ENCODE measurements around the gene ANTXR1.
"Not testable (repeated sequence)": the region's sequence is repeated elsewhere in the genome, so short reads cannot be mapped to it uniquely, and the experiment has no call there.

Gene ANTXR1

GRCh38 chr2:69242651-69243051 is 229.7 kb downstream of the ANTXR1 start:
- peaks cover 0 to 8% (median 7%) of the 10 kb centered on the region in 10 experiments; a peak in 12 of 20 replicates for H3K4me1 ChIP-seq
- no peak for TF ChIP-seq Cebpa-rat (IDR thresholded peaks at IDR 0.05)
- H3K4me2 ChIP-seq, result no peak overlapping the region
- no peak overlapping the region for H3K27ac ChIP-seq
- H3K27me3 ChIP-seq, result no peaks in the 10 kb centered on the region
- H3K9me3 ChIP-seq (replicated peaks in 1 of 11), result no peaks in the 10 kb centered on the region
- H3K9ac ChIP-seq, result no peak overlapping the region
- no peaks in the 10 kb centered on the region for H3K36me3 ChIP-seq
- no peak overlapping the region for H3K4me3 ChIP-seq
- H4K20me1 ChIP-seq, result no peaks in the 10 kb centered on the region

GRCh38 chr2:69243652-69244051 is 230.7 kb downstream of the ANTXR1 start:
- Histone ChIP-seq H3K36me3 (no peaks in the 10 kb centered on the region), H3K4me3 (no peak overlapping the region), H4K20me1 (no peaks in the 10 kb centered on the region), H3K9ac (no peak overlapping the region), H3K27ac (no peak overlapping the region), H3K4me1 (peaks cover 0 to 8% (median 7%) of the 10 kb centered on the region in 10 experiments; a peak in 12 of 20 replicates), H3K27me3 (no peaks in the 10 kb centered on the region), H3K9me3 (replicated peaks in 1 of 11) (no peaks in the 10 kb centered on the region), H3K4me2 (no peak overlapping the region)
- TF ChIP-seq Cebpa-rat (IDR thresholded peaks at IDR 0.05), result no peak

- Histone ChIP-seq H3K9me3 (replicated peaks in 1 of 11) (no peaks in the 10 kb centered on the region), H3K27ac (no peak overlapping the region), H3K9ac (no peak overlapping the region), H3K27me3 (no peaks in the 10 kb centered on the region), H4K20me1 (no peaks in the 10 kb centered on the region), H3K4me2 (peak overlapping the region in 5 of 11 experiments; percentile 27 to 41 (median 33); a peak in 9 of 22 replicates), H3K36me3 (no peaks in the 10 kb centered on the region), H3K4me1 (peaks cover 0 to 8% (median 7%) of the 10 kb centered on the region in 10 experiments; a peak in 12 of 20 replicates), H3K4me3 (no peak overlapping the region)
- TF ChIP-seq Cebpa-rat (IDR thresholded peaks at IDR 0.05), result no peak
Observed at GRCh38 chr2:69244882-69245281, 231.9 kb downstream of the ANTXR1 start.

DNA sequence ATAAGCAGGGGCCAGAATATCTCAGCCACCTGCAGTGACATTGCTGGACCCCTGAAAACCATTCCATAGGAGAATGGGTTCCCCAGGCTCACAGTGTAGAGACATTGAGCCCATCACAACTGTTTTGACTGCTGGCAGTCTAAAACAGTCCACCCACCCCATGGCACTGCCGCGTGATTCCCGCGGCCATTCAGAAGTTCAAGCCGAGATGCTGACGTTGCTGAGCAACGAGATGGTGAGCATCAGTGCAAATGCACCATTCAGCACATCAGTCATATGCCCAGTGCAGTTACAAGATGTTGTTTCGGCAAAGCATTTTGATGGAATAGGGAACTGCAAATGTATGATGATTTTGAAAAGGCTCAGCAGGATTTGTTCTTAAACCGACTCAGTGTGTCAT is 234.6 kb downstream of the ANTXR1 start:
- Histone ChIP-seq H3K27ac (no peak overlapping the region), H4K20me1 (no peaks in the 10 kb centered on the region), H3K4me2 (no peak overlapping the region), H3K4me1 (peaks cover 0 to 8% (median 7%) of the 10 kb centered on the region in 10 experiments; a peak in 12 of 20 replicates), H3K36me3 (no peaks in the 10 kb centered on the region), H3K4me3 (no peak overlapping the region), H3K9ac (no peak overlapping the region), H3K9me3 (replicated peaks in 1 of 11) (no peaks in the 10 kb centered on the region), H3K27me3 (no peaks in the 10 kb centered on the region)
- TF ChIP-seq Cebpa-rat (IDR thresholded peaks at IDR 0.05), result no peak

DNA sequence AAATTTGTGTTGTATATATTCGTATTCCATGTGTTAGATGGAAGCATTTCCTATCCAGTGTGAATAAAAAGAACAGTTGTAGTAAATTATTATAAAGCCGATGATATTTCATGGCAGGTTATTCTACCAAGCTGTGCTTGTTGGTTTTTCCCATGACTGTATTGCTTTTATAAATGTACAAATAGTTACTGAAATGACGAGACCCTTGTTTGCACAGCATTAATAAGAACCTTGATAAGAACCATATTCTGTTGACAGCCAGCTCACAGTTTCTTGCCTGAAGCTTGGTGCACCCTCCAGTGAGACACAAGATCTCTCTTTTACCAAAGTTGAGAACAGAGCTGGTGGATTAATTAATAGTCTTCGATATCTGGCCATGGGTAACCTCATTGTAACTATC is 235.3 kb downstream of the ANTXR1 start:
- TF ChIP-seq Cebpa-rat (IDR thresholded peaks at IDR 0.05), result no peak
- Histone ChIP-seq H3K27ac (no peak overlapping the region), H3K4me1 (peaks cover 0 to 8% (median 7%) of the 10 kb centered on the region in 10 experiments; a peak in 12 of 20 replicates), H3K9me3 (replicated peaks in 1 of 11) (no peaks in the 10 kb centered on the region), H4K20me1 (no peaks in the 10 kb centered on the region), H3K27me3 (no peaks in the 10 kb centered on the region), H3K4me3 (no peak overlapping the region), H3K4me2 (no peak overlapping the region), H3K36me3 (no peaks in the 10 kb centered on the region), H3K9ac (no peak overlapping the region)

- Histone ChIP-seq H3K4me2 (no peak overlapping the region), H3K36me3 (no peaks in the 10 kb centered on the region), H3K27me3 (no peaks in the 10 kb centered on the region), H3K27ac (no peak overlapping the region), H3K9me3 (replicated peaks in 1 of 11) (peaks cover 0 to 4% (median 0%) of the 10 kb centered on the region in 11 experiments; a peak in 3 of 22 replicates), H4K20me1 (no peaks in the 10 kb centered on the region), H3K4me3 (no peak overlapping the region), H3K4me1 (no peaks in the 10 kb centered on the region), H3K9ac (no peak overlapping the region)
- no peak for TF ChIP-seq Cebpa-rat (IDR thresholded peaks at IDR 0.05)
Observed at GRCh38 chr2:69250981-69251380, 238.0 kb downstream of the ANTXR1 start.

- Histone ChIP-seq H3K4me2 (no peak overlapping the region), H3K4me1 (no peaks in the 10 kb centered on the region), H3K36me3 (no peaks in the 10 kb centered on the region), H3K27ac (no peak overlapping the region), H3K4me3 (no peak overlapping the region), H4K20me1 (no peaks in the 10 kb centered on the region), H3K9ac (no peak overlapping the region), H3K27me3 (no peaks in the 10 kb centered on the region), H3K9me3 (replicated peaks in 1 of 11) (peaks cover 0 to 13% (median 4%) of the 10 kb centered on the region in 11 experiments; a peak in 10 of 22 replicates)
- no peak for TF ChIP-seq Cebpa-rat (IDR thresholded peaks at IDR 0.05)
Observed at GRCh38 chr2:69251943-69252342, 239.0 kb downstream of the ANTXR1 start.

DNA sequence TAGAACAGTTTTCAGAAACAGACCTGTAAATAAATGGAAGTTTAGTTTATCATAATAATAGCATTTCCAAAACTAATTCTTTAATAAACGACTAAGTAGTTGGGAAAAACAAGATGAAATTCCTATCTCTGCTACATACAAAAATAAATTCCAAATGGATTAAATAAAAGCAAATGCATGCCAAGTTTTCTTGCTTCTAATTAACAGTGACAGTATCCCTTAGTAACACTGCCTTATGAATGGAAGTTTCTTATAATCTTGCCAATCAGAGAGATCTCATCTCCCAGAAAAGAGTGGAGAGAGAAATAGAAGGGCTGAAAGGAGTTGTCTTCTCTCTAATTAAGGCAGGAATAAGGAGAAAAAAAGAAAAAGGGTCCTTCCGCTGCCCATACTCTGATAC is 240.1 kb downstream of the ANTXR1 start:
- no peak overlapping the region for H3K9ac ChIP-seq
- no peak overlapping the region for H3K4me3 ChIP-seq
- no peaks in the 10 kb centered on the region for H3K4me1 ChIP-seq
- H3K9me3 ChIP-seq (replicated peaks in 1 of 11), result peaks cover 3 to 25% (median 9%) of the 10 kb centered on the region in 11 experiments; a peak in 15 of 22 replicates
- H3K4me2 ChIP-seq, result no peak overlapping the region
- H3K36me3 ChIP-seq, result no peaks in the 10 kb centered on the region
- TF ChIP-seq Cebpa-rat (IDR thresholded peaks at IDR 0.05), result no peak
- no peak overlapping the region for H3K27ac ChIP-seq
- no peaks in the 10 kb centered on the region for H4K20me1 ChIP-seq
- H3K27me3 ChIP-seq, result no peaks in the 10 kb centered on the region

GRCh38 chr2:69253611-69254301 is 240.8 kb downstream of the ANTXR1 start:
- Histone ChIP-seq H3K4me2 (no peak overlapping the region), H3K4me1 (no peaks in the 10 kb centered on the region), H3K9ac (no peak overlapping the region), H3K27ac (no peak overlapping the region), H3K27me3 (no peaks in the 10 kb centered on the region), H3K4me3 (no peak overlapping the region), H3K36me3 (no peaks in the 10 kb centered on the region), H4K20me1 (no peaks in the 10 kb centered on the region), H3K9me3 (replicated peaks in 1 of 11) (peaks cover 9 to 31% (median 15%) of the 10 kb centered on the region in 11 experiments; a peak in 19 of 22 replicates)
- no peak for TF ChIP-seq Cebpa-rat (IDR thresholded peaks at IDR 0.05)

GRCh38 chr2:69255760-69256159 is 242.8 kb downstream of the ANTXR1 start:
- Histone ChIP-seq H3K27me3 (no peaks in the 10 kb centered on the region), H3K4me1 (no peaks in the 10 kb centered on the region), H3K27ac (no peak overlapping the region), H3K9ac (no peak overlapping the region), H3K36me3 (peaks cover 0 to 5% (median 0%) of the 10 kb centered on the region in 11 experiments; a peak in 3 of 22 replicates), H3K4me3 (no peak overlapping the region), H3K4me2 (no peak overlapping the region), H3K9me3 (replicated peaks in 1 of 11) (peaks cover 29 to 51% (median 34%) of the 10 kb centered on the region in 11 experiments), H4K20me1 (no peaks in the 10 kb centered on the region)
- no peak for TF ChIP-seq Cebpa-rat (IDR thresholded peaks at IDR 0.05)

DNA sequence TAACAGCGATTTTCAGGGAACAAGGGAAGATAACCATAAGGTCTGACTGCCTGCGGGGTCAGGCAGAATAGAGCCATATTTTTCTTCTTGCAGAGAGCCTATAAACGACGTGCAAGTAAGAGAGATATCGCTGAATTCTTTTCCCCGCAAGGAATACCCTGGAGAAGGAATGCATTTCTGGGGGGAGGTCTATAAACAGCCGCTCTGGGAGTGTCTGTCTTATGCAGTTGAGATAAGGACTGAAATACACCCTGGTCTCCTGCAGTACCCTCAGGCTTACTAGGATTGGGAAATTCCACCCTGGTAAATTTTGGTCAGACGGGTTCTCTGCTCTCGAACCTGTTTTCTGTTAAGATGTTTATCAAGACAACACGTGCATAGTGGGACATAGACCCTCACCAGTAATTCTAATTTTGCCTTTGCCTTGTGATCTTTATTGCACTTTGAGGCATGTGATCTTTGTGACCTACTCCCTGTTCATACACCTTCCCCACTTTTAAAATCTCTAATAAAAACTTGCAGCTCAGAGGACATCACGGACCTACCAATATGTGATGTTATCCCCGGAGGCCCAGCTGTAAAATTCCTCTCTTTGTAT is 247.1 kb downstream of the ANTXR1 start:
- H3K4me2 ChIP-seq, H4K20me1 ChIP-seq, H3K4me1 ChIP-seq, H3K4me3 ChIP-seq, H3K27me3 ChIP-seq, H3K36me3 ChIP-seq, H3K27ac ChIP-seq, H3K9ac ChIP-seq: not testable (repeated sequence)
- peaks cover 70 to 95% (median 77%) of the 10 kb centered on the region in 11 experiments for H3K9me3 ChIP-seq (replicated peaks in 1 of 11)
